Ishikawa (cell line): ENCODE data around the gene ZSWIM5.

Experiments
- CEBPB ChIP-seq: IDR thresholded peaks from 2 replicates; pipeline ENCODE4 v1.6.1; 2012
- CREB1 ChIP-seq: IDR thresholded peaks from 2 replicates; pipeline ENCODE4 v1.6.1; 2012; ENCODE audit warnings: low read depth
- EGR1 ChIP-seq: IDR thresholded peaks from 2 replicates; pipeline ENCODE4 v1.6.1; 2012
- FOXM1 ChIP-seq: IDR thresholded peaks from 2 replicates; pipeline ENCODE4 v1.6.1; 2012; ENCODE audit warnings: low read depth, borderline replicate concordance
- MAX ChIP-seq: IDR thresholded peaks from 2 replicates; pipeline ENCODE4 v1.6.1; 2012
- NFIC ChIP-seq: IDR thresholded peaks from 2 replicates; pipeline ENCODE4 v1.6.1; 2012
- RAD21 ChIP-seq: IDR thresholded peaks from 2 replicates; pipeline ENCODE4 v1.6.1; 2012; ENCODE audit warnings: low read depth
- REST ChIP-seq: IDR thresholded peaks from 2 replicates; pipeline ENCODE4 v1.6.1; 2012; ENCODE audit warnings: low read depth, mild to moderate bottlenecking
- TAF1 ChIP-seq: IDR thresholded peaks from 2 replicates; pipeline ENCODE4 v1.6.1; 2012; ENCODE audit warnings: low read depth, mild to moderate bottlenecking
- TCF12 ChIP-seq: IDR thresholded peaks from 2 replicates; pipeline ENCODE4 v1.6.1; 2012; ENCODE audit warnings: low read depth
- TEAD4 ChIP-seq: IDR thresholded peaks from 2 replicates; pipeline ENCODE4 v1.6.1; 2012
- USF1 ChIP-seq: IDR thresholded peaks from 2 replicates; pipeline ENCODE4 v1.6.1; 2012
- YY1 ChIP-seq: IDR thresholded peaks from 2 replicates; pipeline ENCODE4 v1.6.1; 2012; ENCODE audit warnings: low read depth
- ZBTB7A ChIP-seq: IDR thresholded peaks from 2 replicates; pipeline ENCODE4 v1.6.1; 2012; ENCODE audit warnings: low read depth

Gene ZSWIM5

GRCh38 chr1:45191418-45191783, 15.0 kb downstream of the ZSWIM5 start:
- no peak for TF ChIP-seq MAX
- no peak for TF ChIP-seq YY1
- TF ChIP-seq NFIC = no peak
- TF ChIP-seq TAF1 = no peak
- TF ChIP-seq USF1 = no peak
- TF ChIP-seq TEAD4 = no peak
- TF ChIP-seq REST = no peak
- no peak for TF ChIP-seq RAD21
- TF ChIP-seq EGR1 = no peak
- TF ChIP-seq ZBTB7A = no peak
- TF ChIP-seq TCF12 = no peak
- no peak for TF ChIP-seq CEBPB
- no peak for TF ChIP-seq FOXM1

GRCh38 chr1:45187725-45188124, 18.7 kb downstream of the ZSWIM5 start:
- TF ChIP-seq TEAD4 = no peak
- TF ChIP-seq NFIC = no peak
- no peak for TF ChIP-seq TAF1
- TF ChIP-seq TCF12 = no peak
- TF ChIP-seq RAD21 = no peak
- TF ChIP-seq EGR1 = no peak
- no peak for TF ChIP-seq REST
- no peak for TF ChIP-seq MAX
- TF ChIP-seq USF1 = no peak
- TF ChIP-seq ZBTB7A = no peak
- no peak for TF ChIP-seq CREB1

GRCh38 chr1:45177452-45177851, 29.0 kb downstream of the ZSWIM5 start:
- TF ChIP-seq RAD21 = no peak
- TF ChIP-seq TCF12 = no peak
- TF ChIP-seq REST = no peak
- no peak for TF ChIP-seq MAX
- TF ChIP-seq FOXM1 = no peak
- no peak for TF ChIP-seq TAF1
- no peak for TF ChIP-seq USF1
- no peak for TF ChIP-seq NFIC
- TF ChIP-seq ZBTB7A = no peak

- TF ChIP-seq EGR1 (no peak), CREB1 (no peak), RAD21 (no peak), REST (no peak), CEBPB (no peak), ZBTB7A (no peak), TCF12 (no peak), MAX (no peak), TAF1 (no peak), FOXM1 (no peak), YY1 (no peak)
Observed at GRCh38 chr1:45172764-45173163, 33.6 kb downstream of the ZSWIM5 start.
